ENCODE results near the gene ATM. TPM values are rescaled to one million over a fixed set of nuclear protein-coding genes. Genes with fewer than 3 reads are reported as not detected.

The ATM gene
- total RNA-seq, 2 experiments from 2014 or later: 75.8 to 77.5 TPM

- Mint-ChIP-seq H3K4me1 (ENCODE audit: low read depth) (peaks cover 65% of the 10 kb centered on the region), H3K4me3 (no peak overlapping the region), H3K27ac (peak overlapping the region; percentile 71), H3K36me3 (ENCODE audit: low read depth) (peaks cover 69% of the 10 kb centered on the region), H3K9me3 (no peaks in the 10 kb centered on the region), H3K27me3 (no peaks in the 10 kb centered on the region)
- ATAC-seq (no peak), DNase-seq (no peak)
- intact Hi-C loops (cut with micrococcal nuclease): no loop called here
- CTCF ChIA-PET: no interaction called here
- TF ChIP-seq CTCF (IDR thresholded peaks at IDR 0.05): no peak
- POLR2A ChIA-PET: interaction anchor here (1.4 to 2.6 kb wide), 2 partner anchors 9 to 14 kb away, joined by 4 to 11 read pairs; partner anchors contain the start of genes ATM and NPAT
Observed at GRCh38 chr11:108213784-108214183, 9.1 kb upstream of the ATM start.

DNA sequence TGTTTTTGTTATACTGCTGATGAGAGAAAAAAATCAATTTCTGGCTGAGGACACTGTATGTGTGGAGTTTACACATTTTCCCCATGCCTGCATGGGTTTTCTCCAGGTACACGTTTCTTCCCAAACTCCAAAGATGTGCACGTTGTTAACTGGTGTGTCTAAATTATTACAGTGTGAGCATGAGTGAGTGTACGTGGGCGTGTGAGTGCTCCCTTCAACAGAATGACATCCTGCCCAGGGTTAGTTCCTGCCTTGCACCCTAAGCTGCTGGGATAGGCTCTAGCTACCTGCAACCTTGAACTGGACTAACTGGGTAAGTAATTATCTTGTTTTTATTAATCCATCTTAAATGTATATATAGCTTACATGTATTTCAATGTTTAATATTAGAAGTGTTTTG is 5.9 kb upstream of the ATM start:
- Mint-ChIP-seq H3K36me3 (ENCODE audit: low read depth) (peaks cover 73% of the 10 kb centered on the region), H3K27me3 (no peaks in the 10 kb centered on the region), H3K9me3 (no peaks in the 10 kb centered on the region), H3K4me1 (ENCODE audit: low read depth) (peaks cover 69% of the 10 kb centered on the region), H3K4me3 (no peak overlapping the region), H3K27ac (peak overlapping the region; percentile 56)
- POLR2A ChIA-PET: interaction anchor here (0.6 kb wide), 1 partner anchor 19 kb away, joined by 3 read pairs; no protein-coding TSS in a partner anchor
- ATAC-seq (no peak), DNase-seq (peak; percentile 64)
- intact Hi-C loops (cut with micrococcal nuclease): no loop called here
- CTCF ChIA-PET: no interaction called here
- TF ChIP-seq CTCF (IDR thresholded peaks at IDR 0.05): no peak

- Mint-ChIP-seq H3K4me1 (ENCODE audit: low read depth) (peaks cover 63% of the 10 kb centered on the region), H3K4me3 (peak overlapping the region; percentile 40), H3K27me3 (no peaks in the 10 kb centered on the region), H3K9me3 (no peaks in the 10 kb centered on the region), H3K36me3 (ENCODE audit: low read depth) (peaks cover 63% of the 10 kb centered on the region), H3K27ac (peak overlapping the region; percentile 79)
- intact Hi-C loops (cut with micrococcal nuclease): no loop called here
- CTCF ChIA-PET: interaction anchor here (1.1 kb wide), 1 partner anchor 63 kb away, joined by 3 read pairs; no protein-coding TSS in a partner anchor
- POLR2A ChIA-PET: interaction anchor here (0.7 to 1.4 kb wide), 4 partner anchors 15 to 214 kb away, joined by 3 to 5 read pairs (median 4); no protein-coding TSS in a partner anchor
- ATAC-seq (no peak), DNase-seq (no peak)
- TF ChIP-seq CTCF (IDR thresholded peaks at IDR 0.05): no peak
Observed at GRCh38 chr11:108218455-108218854, 4.4 kb upstream of the ATM start.

DNA sequence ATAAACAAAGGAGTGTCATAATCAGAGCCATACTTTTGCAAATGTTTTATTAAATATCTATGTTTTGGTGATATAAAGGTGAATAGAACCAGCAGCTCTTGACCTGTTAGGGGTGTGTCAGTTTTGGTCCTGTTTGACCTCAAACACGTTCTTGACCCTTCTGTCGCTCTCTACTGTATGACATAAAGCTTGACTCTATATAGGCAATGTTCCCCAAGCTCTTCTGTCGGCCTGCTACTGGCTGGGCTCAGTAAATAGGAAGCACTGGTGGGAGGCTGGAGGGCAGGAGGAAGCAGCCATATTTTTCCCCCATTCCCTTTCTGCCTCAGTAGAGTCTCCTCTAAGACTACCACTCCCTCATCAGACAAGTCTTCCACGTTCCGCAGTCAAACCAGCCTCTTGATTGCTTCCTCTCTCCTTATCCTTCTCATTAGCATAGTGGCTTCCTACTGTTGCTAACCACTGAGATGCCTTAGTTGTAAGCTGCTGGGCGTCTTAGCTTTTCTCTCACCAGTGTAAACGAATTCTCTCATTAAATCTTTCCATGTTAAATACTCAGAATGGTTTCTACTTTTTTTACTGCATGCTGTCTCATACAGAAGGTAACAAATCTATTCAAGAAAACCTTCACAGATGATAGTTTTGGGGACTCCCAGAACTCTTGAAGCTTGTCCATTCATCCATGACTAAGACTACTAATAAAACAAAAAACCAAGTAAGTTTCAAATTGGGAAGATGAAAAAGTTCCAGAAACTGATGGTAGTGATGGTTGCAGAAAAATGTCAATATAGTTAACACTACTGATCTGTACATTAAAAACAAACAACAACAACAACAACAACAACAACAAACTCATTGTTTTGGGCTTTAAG is 3.7 kb upstream of the ATM start:
- no peaks in the 10 kb centered on the region for H3K9me3 Mint-ChIP-seq
- POLR2A ChIA-PET: interaction anchor here (0.7 to 1.4 kb wide), 6 partner anchors 12 to 415 kb away, joined by 3 to 5 read pairs (median 4); no protein-coding TSS in a partner anchor
- intact Hi-C loops (cut with micrococcal nuclease): no loop called here
- ATAC-seq (no peak), DNase-seq (no peak)
- H3K4me3 Mint-ChIP-seq: no peak overlapping the region
- peaks cover 57% of the 10 kb centered on the region for H3K4me1 Mint-ChIP-seq (ENCODE audit: low read depth)
- CTCF ChIA-PET: interaction anchor here (0.8 to 1.1 kb wide), 2 partner anchors 63 to 210 kb away, joined by 3 read pairs; partner anchors contain the start of gene CUL5
- H3K27ac Mint-ChIP-seq: peak overlapping the region; percentile 78
- H3K36me3 Mint-ChIP-seq (ENCODE audit: low read depth): peaks cover 56% of the 10 kb centered on the region
- no peak for TF ChIP-seq CTCF (IDR thresholded peaks at IDR 0.05)
- no peaks in the 10 kb centered on the region for H3K27me3 Mint-ChIP-seq

Data from activated CD8-positive, alpha-beta T cell treated with anti-CD3 and anti-CD28 coated beads for 36 hours (primary cell).